GM21390 (cell line): ENCODE results near the gene PCNT.

Experiments
- ATAC-seq: cut with Tn5 transposase; IDR thresholded peaks from one replicate; pipeline ENCODE4 v1.9.1; 2021; ENCODE audit not compliant: unreplicated experiment

PCNT gene

GRCh38 chr21:46334351-46335140 lies 10.6 kb downstream of the PCNT start:
- ATAC-seq, result no peak

- ATAC-seq, result no peak
Observed at GRCh38 chr21:46336603-46337002, 12.6 kb downstream of the PCNT start.

- ATAC-seq, result no peak
Observed at GRCh38 chr21:46340998-46341397, 17.0 kb downstream of the PCNT start.

GRCh38 chr21:46344219-46344915 lies 20.4 kb downstream of the PCNT start:
- ATAC-seq, result no peak

GRCh38 chr21:46345861-46346260 lies 21.9 kb downstream of the PCNT start:
- no peak for ATAC-seq

- no peak for ATAC-seq
Observed at GRCh38 chr21:46346296-46347202, 22.6 kb downstream of the PCNT start.

- ATAC-seq, result no peak
Observed at GRCh38 chr21:46347203-46347550, 23.2 kb downstream of the PCNT start.

GRCh38 chr21:46347791-46348381 lies 23.9 kb downstream of the PCNT start:
- no peak for ATAC-seq

- no peak for ATAC-seq
Observed at GRCh38 chr21:46349134-46349760, 25.3 kb downstream of the PCNT start.

- no peak for ATAC-seq
Observed at GRCh38 chr21:46350571-46350970, 26.6 kb downstream of the PCNT start.

GRCh38 chr21:46350981-46351380 lies 27.0 kb downstream of the PCNT start:
- no peak for ATAC-seq

GRCh38 chr21:46351476-46352163 lies 27.7 kb downstream of the PCNT start:
- ATAC-seq, result no peak

- no peak for ATAC-seq
Observed at GRCh38 chr21:46352164-46352515, 28.2 kb downstream of the PCNT start.

GRCh38 chr21:46352913-46353312 lies 29.0 kb downstream of the PCNT start:
- ATAC-seq, result no peak

GRCh38 chr21:46354046-46354445 lies 30.1 kb downstream of the PCNT start:
- no peak for ATAC-seq

GRCh38 chr21:46354518-46354917 lies 30.6 kb downstream of the PCNT start:
- no peak for ATAC-seq

GRCh38 chr21:46355161-46356004 lies 31.4 kb downstream of the PCNT start:
- ATAC-seq, result no peak

- no peak for ATAC-seq
Observed at GRCh38 chr21:46356005-46356338, 32.0 kb downstream of the PCNT start.
